GM19467 (cell line): ENCODE data around the gene SNX25.
"Not testable (repeated sequence)": the region's sequence is repeated elsewhere in the genome, so short reads cannot be mapped to it uniquely, and the experiment has no call there.

Source experiments
- ATAC-seq: cut with Tn5 transposase; IDR thresholded peaks from one replicate; pipeline ENCODE4 v1.9.1; 2021; ENCODE audit warnings: mild to moderate bottlenecking, moderate library complexity; ENCODE audit not compliant: unreplicated experiment

The SNX25 gene

DNA sequence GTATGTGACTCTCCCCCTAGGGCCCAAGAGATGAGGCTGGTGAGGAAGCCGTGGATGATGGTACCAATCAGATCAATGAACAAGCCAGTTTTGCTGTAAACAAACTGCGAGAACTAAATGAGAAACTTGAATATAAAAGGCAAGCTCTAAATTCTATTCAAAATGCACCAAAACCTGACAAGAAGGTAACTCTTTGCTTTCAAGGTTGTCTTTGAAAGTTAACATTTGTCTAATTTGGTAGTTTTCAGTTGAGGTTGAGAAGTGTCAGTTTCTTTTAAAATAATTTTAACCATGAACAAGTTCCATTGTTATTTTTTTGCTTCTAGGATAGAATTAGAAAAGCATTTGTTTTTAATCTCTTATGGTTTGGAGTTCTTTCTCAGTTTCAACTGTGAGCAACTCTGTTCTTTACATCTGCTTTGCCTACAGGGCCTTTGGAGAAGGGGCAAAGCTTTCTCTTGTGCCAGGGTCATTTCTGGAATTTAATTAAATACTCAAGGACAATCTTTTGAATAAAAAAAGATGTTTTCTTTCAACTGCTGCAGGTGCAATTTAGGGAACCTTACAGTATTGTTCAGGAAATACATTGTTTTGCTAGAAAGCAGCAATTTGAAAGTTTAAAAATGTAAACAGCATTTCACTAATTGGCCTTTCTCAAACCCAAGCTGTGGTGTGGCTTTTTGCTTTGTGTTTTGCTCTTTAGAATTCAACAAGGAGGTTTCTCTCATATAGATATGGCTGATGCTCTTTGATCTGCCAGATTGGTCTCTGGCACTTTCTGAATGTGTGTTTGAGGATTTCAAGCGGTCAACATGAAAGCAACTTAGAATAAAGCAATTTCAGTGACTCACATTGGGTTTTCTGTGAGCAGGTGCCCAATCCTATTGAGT lies 123.4 kb downstream of the SNX25 start:
- ATAC-seq: peak; percentile 59

DNA sequence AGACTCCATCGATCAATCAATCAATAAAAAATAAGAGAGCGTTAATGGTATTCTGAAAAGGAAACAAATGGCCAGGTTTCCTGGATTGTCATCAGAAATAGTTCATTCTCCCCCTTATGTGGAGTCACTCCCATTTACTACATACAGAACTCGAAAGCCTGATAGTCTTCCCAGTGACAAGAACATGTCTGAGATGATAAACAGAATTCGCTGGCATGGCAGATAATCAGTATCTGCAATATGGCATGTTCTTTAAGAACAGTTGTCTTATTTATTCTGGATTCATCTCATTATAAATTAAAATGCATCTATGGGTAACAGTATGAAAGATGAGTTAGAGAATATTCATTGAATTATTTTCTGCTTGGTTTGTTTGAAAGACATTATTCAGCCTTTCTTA lies 124.9 kb downstream of the SNX25 start:
- no peak for ATAC-seq

- no peak for ATAC-seq
Measured at GRCh38 chr4:185335579-185335978, 126.2 kb downstream of the SNX25 start.

- ATAC-seq: no peak
Measured at GRCh38 chr4:185339941-185340340, 130.5 kb downstream of the SNX25 start.

DNA sequence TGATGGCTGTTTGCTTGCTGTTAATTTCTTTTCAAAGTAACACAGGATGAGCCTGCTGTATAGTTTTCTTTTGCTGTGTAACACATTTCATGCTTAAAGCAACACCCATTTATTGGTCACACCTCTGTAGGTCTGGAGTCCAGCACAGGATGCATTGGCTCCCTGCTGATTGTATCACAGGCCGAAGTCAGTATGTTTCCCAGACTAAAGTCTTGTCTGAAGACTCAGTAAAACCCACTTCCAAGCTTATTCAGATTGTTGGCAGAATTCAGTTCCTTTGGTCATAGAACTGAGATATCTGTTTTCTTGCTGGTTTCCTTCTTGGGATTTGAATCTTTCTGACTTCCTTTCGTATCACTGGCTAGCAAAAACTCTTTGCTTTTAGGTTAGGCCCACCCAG lies 132.0 kb downstream of the SNX25 start:
- ATAC-seq: no peak

- peak; percentile 46 for ATAC-seq
Measured at GRCh38 chr4:185341841-185342240, 132.4 kb downstream of the SNX25 start.

DNA sequence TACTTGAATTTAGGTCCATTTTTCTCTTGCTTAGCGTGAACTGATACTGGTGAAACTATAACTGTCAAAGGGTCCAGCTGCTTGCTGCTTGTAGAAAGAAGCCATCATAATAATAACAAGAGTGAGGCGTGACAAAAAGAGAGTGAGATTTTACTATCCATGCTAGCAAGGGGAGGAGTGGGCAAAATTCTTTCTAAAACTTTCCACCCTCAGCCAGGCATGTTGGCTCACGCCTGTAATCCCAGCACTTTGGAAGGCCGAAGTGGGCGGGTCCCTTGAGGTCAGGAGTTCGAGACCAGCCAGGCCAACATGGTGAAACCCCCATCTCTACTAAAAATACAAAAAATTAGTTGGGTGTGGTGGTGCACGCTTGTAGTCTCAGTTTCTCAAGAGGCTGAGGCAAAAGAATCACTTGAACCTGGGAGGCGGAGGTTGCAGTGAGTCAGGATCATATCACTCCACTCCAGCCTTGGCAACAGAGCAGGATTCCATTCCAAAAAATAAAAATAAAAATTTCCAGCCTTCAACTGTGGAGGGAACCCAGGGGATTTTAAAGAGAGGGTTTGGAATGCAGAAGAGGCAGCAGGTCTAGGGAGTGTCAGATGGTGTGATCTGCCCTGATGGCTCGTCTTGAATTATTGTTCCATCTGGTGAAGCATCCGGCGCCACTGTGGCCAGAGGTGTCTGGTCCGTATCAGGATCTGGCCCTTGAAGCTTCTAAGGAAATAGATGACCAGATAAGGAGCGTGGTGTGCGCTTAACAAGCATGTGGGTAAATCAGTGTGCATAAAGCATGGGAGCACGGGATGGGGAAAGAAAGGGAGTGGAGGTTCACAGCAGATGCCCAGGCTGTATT lies 134.6 kb downstream of the SNX25 start:
- no peak for ATAC-seq

GRCh38 chr4:185344743-185345538 lies 135.5 kb downstream of the SNX25 start:
- peak; percentile 48 for ATAC-seq

- ATAC-seq: no peak
Measured at GRCh38 chr4:185346975-185347601, 137.7 kb downstream of the SNX25 start.

DNA sequence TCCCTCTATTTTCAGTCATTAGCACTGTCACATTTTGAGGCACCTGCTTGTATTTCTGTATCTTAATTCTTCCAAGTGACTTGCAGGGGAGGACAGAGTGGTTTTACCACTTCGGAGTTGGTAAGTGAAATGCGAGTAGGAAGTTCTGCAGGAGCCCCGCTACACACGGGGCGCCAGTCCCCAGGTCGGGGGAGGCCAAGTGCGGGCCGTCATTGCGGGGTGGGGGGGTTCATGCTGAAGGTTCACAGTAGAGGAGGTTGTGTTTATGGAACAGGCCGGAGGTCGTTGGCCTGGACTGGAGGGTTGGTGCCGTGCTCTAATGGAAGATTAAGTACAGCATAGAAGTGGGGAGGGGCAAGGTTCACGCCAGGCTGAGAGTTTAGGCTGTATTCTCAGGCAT lies 142.3 kb downstream of the SNX25 start:
- ATAC-seq: no peak

DNA sequence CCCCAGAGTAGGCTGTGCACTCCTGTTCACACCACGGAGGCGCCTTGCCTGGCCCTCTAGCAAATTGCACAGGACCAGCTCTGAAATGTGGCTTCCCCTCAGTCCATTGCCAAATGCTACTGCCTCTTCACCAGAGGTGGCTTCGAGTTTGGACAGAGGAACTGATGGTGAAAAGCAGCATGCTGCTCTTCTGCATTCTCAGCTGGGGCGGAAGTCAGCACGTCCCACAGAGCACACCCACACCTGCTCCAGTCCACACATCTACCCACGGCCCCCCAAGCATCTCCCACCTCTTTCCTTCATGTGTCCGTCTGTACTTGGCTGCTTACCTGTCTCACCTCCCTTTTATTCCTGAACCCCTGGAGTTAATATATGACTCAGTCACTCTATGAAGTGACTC lies 142.8 kb downstream of the SNX25 start:
- ATAC-seq: no peak

DNA sequence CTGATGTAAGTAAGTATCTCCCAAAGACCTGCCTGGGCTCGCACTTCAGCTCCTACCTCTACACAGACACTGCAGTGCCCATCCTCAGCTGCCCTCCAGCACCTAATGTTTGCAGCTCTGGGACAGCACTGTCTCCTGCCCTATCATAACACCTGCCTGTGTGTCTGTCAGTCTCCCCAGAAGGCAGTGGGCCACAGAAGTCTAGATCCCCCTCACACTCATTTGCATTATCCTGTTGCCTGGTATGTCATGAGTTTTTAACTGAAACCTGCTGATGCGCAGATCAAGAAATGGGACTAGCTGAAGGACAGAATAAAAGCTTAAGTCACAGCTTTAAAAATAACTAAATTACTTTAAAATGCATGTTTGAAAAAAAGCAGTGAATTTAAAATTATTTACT lies 143.3 kb downstream of the SNX25 start:
- ATAC-seq: no peak

DNA sequence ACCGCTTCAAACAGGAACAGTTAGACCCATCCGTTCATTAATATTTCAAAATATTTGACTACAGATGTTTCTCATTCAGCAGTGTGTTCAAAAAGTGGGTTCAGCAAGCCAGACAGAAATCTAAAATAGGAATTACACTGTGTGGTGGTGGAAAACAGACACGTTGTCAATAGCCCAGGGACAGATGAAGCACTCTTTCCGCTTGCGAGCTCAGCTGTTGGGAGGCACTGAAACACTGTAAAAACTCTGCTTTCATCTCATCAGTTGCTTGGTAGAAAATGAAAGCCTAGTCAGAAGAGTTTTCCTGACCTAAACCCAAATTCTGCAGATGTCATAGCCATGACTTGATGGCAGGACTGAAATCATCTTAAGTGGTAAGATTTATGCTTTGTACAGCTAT lies 147.8 kb downstream of the SNX25 start:
- ATAC-seq: no peak

DNA sequence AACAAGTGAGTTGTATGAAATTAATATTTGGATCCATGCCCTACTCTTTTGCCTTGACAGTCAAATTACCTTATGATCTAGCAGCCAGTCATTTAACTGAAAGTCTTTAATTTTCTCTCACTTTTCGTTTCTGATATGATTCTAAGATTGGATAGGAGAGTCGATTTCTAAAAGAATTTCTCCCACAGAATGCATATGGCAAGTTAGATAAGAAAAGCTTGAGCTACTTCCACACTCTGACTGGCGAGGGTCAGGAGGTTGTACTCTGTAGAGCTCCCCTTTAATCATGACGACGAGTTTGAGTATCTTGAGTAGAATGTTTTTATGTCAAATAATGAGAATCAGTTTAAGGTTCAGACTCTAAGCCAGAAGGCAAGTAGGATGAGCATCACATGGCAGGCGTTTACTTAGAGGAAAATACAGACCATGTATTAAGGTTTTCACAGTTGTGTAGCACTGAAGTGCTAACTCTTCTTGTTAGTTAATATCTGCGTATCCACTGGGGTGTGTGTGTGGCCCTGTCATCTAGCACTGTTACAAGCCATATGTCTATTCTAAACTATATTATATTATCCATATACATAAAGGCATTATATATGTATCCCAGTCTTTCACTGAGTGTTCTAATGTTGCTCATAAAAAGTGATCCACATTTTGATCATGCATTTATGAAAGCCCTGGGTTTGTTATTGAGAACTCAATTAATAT lies 148.5 kb downstream of the SNX25 start:
- no peak for ATAC-seq

DNA sequence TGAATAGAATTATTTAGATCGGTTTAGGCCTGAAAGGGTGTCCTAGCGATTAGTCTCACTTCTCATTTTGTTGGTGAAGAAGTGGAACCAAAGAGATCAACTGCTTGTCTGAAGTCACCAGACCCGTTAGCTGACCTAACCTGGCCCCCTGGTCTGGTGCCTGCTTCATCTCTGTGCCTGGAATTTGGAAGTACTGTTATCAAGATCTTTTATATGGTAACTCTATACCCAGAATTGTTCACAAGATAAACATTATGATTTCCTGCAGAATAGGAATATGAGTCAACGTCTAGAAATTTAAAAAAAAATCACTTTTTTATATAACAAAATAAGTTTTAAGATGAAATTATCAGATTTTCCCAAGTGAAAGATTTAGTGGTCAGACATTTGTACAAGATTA lies 149.1 kb downstream of the SNX25 start:
- no peak for ATAC-seq

GRCh38 chr4:185358959-185359358 lies 149.6 kb downstream of the SNX25 start:
- ATAC-seq: no peak

DNA sequence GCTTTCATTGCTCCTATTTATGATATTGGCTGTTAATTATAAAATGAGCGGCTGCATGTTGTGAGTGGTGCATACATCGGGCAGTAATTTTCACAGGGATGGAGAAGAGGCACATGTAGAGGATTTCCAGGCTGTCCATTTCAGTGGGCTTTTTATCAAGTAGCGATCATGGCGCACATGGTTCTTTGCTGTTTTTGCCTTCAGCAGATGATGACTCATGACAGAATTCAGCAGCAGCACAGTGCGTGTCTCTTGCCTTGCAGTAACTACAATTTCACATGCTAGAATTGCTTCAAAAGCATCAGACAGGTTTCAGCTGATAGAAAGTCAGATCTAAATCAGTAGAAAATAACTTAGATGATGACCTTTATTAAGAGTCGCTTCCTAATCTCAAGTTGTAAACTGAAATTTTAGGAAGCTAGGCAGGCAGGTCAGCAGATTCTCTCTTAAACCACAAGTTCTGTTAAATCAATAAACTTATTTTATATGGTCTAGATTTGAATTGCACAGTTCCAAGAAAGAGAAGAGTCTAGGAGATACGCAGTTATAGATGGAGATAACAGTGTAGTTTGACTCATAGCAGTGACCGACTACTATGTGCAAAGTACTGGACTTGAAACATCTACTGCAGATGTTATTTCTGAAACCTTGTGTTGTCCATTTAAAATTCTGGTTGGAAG lies 150.5 kb downstream of the SNX25 start:
- ATAC-seq: no peak

GRCh38 chr4:185361872-185362271 lies 152.5 kb downstream of the SNX25 start:
- ATAC-seq: no peak

DNA sequence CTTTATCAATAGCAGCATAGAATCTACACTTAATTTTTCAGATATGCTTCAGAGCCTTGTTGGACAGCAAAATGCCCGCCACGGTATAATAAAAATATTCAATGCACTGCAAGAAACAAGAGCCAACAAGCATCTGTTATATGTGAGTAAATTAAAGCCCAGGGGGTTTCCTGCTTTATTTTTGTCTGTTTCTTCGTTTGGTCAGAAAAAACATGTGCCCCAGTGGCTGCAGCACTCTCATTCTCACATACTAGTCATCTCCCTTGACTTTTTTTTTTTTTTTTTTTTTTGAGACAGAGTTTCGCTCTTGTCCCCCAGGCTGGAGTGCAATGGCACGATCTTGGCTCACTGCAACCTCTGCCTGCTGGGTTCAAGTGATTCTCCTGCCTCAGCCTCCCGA lies 153.2 kb downstream of the SNX25 start:
- not testable (repeated sequence) for ATAC-seq

GRCh38 chr4:185363251-185363650 lies 153.9 kb downstream of the SNX25 start:
- no peak for ATAC-seq
